ENCODE results near the gene ACTN4.

Gene ACTN4

DNA sequence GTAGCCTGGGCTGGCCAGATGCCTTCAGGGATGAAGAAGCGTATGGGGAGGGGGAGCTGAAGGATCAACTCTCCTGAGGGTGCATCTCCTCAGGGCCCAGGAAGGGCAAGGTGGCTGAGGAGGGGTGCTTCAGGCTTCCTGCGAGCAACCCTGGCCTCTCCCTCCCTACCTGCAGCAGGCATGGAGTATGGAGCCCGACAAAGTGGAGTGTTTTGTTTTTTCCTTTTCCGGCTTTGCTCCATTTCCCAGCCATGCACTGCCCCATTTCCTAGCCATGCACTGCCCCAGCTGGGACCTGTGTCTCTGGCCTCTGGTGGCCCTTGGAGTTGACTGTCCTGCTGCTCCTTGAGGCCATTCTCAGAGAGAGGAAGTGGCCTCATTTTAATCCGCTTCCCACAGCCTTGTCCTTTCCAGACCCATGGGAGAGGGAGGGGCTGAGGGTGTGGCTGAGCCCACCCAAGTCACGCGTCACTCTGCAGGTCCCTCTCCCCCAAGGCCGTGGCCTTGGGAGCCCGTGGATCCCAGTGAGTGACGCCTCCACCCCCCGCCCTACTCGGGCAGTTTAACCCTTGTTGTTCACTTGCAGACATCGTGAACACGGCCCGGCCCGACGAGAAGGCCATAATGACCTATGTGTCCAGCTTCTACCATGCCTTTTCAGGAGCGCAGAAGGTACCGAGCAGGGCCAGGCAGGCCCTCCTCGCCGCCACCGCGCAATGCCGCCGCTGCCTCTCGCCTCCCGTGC, 62.4 kb downstream of the ACTN4 start:
- DNase-seq (ENCODE audit: low spot score) = no peak

DNA sequence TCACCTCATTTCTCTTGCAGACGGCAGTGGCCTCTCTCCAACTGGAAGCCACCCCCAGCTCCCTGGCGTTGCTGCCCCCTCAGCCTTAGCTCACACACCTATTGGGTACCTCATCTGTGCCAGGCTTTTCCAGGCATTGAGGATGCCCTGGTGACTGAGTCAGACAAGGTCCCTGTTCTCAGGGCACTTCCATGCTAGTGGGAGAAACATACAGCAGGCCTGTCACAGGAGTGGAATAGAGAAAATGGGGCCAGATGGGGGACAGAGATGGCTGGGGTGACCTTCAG, 62.9 kb downstream of the ACTN4 start:
- DNase-seq (ENCODE audit: low spot score) = no peak

DNA sequence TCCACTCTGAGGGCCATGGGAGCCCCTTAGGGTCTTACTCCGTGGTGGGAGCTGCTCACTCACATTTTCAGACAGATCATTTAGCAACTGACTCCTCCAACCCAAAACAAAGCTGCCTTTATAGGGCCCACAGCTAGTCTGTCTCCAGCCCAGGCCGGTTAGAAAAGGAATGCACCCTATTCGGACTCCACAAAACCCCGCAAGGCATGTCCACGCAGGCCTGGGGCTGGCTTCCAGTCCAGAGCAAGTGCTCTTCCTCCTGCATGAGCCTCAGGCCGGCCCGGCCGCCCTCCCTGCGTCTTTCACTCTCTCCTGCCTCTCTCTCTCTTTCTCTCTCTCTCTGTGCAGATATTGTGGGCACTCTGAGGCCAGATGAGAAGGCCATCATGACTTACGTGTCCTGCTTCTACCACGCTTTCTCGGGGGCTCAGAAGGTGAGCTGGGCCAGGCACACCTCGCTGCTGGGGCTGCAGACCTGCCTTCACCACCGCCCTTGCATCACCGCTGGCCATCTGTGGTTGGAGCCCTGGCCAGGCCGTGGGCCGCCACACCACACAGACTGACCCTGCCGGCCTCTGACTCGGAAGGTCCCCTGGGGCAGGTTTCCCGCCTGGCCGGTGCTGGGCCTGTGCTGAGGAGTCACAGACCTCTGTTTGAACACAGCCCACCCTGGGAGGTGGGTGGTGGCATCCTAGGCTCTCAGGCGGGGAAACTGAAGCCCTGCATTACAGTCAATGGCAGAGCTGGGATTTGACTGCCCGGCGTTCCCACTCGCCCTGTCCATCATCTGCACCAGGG, 63.7 kb downstream of the ACTN4 start:
- DNase-seq (ENCODE audit: low spot score) = no peak

DNA sequence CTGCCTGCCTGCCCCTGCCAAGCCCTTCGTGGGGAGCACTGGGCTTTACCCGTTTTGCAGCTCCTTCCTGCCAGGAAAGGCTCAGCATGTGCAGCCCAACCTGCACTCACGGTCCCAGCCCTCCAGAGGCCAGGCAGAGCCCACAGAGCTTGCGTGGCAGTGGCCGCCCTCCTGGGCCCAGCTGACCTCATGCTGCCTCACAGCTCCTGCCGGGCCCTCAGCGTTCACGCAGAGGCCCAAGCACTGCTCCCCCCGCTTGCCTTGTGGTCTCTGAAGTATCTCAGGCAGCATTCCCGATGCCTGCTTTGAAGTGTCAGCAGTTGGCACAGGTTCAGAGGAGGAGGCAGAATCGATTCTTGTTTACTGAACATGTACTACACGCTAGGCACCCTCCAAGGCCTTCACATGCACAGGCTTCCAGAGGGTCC, 64.3 kb downstream of the ACTN4 start:
- DNase-seq (ENCODE audit: low spot score) = no peak

DNA sequence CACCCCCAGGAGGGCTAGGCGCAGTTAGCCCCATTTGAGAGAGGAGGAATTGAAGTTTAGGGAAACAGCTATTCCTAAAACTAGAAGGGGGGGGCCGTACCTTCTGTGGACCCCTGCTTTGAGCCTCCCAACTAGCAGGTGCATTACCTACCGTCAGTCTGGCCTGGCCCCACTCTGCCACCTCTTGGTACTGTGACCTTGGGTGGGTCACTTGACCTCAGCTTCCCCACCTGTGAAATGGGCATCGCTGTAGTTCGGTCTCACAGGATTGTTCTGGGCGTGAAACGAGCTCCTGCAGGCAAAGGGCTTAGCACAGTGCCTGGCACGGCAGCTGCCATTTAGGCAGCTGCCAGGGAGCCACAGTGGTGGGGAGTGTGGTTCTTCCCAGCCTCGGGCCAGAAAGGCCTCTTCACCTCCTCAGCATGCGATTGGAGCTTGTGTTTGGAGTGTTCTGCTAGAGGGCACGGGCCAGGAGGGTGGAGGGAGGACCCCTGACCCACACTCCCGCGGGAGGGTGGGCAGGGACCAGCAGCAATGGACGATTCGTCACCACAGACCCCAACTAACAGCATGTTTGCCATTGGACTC, 64.8 kb downstream of the ACTN4 start:
- DNase-seq (ENCODE audit: low spot score) = no peak

DNA sequence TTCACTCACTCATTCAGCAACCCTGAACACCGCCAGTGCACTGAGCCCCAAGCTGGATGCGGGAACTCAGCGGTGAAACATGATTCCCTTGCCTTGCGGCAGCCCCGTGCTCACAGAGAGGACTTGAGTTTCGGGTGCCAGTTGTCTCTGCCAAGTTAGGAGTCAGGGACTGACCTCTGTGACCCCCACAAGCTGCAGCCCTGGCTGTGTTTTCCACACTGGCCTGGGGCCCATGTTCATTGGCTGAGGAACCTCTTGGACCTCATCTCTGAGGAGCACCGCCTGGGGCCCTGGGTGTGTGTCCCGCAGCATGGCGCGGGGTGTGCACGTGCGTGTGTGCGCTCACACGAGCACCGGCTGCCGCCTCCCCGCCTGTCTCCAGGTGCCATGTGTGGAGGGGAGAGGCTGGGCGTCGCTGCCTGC, 65.8 kb downstream of the ACTN4 start:
- DNase-seq (ENCODE audit: low spot score) = no peak

DNA sequence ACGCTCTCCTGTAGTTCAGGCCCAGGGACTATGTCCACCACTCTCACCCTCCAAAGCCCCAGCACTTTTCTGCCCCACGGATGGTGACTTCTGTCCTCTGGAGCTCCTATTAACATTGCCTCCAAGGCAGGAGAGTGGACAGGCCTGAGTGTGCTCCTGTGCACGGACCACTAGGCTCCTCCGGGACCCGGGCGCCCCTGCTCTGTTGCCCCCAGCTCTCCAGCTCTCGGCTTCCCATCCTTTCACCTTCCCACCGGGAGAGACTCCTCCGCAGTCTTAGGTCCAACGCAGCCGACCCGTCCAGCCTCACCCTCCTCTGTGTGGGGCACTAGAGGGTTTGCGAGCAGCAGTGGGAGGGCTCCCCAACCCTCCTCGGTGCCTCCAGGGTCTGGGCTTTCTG, 66.4 kb downstream of the ACTN4 start:
- no peak for DNase-seq (ENCODE audit: low spot score)

DNA sequence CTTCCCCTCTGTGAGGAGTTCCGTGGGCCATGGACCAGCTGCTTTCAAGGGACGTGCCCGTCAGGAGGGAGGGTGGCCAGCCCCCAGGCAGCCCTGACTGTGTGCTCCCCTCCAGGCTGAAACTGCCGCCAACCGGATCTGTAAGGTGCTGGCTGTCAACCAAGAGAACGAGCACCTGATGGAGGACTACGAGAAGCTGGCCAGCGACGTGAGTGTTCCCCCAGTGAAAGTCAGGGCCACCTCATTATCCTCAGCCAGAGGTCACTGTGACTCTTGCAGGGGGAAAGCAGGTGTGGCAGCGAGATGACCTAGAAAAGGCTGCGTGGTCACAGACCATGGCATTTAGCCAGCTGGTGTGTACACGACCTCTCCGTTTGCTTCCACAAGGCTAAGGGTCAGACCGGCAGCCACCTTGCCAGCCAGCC, 66.9 kb downstream of the ACTN4 start:
- DNase-seq (ENCODE audit: low spot score) = no peak

DNA sequence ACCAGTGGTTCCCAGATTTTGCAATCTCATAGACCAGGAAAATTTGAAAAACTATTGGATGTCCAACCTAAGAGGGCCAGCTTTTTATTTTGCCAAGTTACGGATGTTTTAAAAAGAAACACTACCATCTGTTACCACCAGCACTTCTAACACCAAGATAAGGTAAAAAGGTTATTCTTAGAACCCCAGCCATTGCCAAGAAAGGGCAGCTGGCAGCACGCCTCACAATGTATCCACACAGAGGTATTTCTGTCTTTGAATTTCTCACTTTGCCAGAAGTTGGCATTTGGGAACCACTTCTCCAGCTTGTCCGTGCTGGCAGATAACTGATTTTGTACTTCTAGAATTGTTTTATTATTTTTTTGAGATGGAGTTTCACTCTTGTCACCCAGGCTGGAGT, 68.1 kb downstream of the ACTN4 start:
- no peak for DNase-seq (ENCODE audit: low spot score)

DNA sequence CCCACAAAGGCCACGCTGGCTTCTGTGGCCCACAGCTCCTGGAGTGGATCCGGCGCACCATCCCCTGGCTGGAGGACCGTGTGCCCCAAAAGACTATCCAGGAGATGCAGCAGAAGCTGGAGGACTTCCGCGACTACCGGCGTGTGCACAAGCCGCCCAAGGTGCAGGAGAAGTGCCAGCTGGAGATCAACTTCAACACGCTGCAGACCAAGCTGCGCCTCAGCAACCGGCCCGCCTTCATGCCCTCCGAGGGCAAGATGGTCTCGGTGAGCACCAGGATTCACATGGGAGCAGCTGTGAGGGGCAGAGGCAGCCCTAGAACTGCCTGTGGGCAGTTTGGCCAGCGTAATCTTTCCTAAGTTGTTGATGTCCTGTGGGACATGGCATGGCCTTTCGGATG, 69.6 kb downstream of the ACTN4 start:
- DNase-seq (ENCODE audit: low spot score) = no peak

DNA sequence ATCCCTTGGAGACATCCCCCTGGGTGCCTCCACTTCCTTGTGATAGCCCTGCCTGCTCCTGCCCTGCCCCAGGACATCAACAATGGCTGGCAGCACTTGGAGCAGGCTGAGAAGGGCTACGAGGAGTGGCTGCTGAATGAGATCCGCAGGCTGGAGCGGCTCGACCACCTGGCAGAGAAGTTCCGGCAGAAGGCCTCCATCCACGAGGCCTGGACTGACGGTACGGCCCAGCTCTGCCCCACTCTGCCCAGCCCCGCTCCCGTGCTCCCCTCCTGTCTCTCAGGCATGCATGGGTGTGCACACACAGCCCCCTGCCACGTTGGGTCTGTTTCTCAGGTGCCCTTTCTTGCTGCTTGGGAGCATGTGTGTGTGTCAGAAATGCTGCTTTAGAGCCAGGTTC, 70.4 kb downstream of the ACTN4 start:
- no peak for DNase-seq (ENCODE audit: low spot score)

DNA sequence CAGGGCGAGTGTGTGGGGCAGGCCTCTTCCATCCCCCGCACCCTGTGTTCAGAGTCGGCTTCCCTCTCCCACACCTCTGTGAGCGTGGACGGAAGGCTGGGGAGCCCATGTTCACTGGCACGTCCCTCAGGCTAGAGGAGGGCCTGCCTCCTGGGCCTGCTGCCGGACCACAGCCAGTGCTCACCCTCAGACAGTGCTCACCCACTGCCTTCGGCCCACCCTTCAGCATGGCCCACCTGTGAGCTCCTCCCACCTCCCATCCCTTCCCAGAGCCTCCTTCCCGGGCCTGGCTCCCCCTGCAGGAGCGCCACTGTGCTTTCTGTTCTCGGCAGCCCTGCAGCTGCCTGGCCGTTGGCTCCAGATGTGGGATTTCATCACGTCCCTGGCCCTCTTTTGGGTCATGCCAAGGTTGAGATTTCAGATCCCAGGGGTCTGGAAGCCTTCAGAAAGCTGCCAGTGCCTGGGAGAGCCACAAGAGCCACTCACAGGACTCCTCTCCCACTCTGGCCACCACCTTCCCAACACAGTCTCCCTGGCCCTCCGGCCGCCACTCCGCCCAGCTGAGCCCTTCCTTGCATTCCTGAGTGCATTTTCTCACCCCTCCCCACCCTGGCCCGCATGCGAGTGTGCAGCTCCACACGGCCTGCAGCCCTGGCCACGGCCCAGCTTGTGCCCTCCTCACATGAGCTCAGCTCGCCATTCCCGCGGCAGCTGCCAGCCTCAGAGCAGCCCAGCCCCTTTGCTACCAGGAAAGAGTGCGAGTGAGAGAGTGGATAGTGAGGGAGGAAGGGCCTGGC, 71.5 kb downstream of the ACTN4 start:
- DNase-seq (ENCODE audit: low spot score) = no peak

DNA sequence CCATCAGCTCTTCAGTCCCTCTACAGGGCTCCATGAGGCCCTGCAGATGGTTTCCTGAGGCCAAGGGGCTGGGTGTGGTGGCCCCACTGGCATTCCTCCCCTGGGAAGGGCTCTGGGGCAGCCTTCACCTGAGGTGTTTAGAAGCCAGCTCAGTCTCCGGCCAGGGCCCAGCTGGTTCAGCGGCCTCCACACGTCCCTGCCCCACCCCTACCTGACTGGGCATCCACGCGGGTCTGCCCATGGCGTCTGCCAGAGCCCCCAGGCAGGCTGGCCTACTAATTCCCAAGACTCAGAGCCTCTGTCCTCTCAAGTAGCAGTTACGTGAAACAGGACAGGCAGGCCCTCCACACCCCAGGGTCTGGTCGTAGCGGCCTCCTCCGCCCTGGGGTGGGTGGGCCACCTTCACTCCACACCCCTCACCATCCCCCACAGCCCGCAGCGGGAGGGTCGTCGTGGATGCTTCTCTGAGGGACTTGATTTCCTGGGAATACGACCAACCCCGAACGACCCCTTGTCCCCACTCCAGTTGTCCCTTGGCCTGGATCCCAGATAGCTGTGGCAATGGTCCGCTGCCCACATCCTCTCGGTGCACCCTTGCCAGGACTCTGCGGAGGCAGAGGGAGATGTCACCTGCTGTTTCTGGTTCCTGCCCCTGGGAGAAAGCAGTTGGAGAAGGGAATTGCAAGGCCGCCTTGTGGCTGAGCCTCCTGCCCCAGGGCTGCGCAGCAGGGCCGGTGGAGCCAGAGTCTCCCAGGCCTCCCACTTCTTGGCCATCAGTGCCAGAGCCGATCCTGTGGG, 72.5 kb downstream of the ACTN4 start:
- DNase-seq (ENCODE audit: low spot score) = no peak

DNA sequence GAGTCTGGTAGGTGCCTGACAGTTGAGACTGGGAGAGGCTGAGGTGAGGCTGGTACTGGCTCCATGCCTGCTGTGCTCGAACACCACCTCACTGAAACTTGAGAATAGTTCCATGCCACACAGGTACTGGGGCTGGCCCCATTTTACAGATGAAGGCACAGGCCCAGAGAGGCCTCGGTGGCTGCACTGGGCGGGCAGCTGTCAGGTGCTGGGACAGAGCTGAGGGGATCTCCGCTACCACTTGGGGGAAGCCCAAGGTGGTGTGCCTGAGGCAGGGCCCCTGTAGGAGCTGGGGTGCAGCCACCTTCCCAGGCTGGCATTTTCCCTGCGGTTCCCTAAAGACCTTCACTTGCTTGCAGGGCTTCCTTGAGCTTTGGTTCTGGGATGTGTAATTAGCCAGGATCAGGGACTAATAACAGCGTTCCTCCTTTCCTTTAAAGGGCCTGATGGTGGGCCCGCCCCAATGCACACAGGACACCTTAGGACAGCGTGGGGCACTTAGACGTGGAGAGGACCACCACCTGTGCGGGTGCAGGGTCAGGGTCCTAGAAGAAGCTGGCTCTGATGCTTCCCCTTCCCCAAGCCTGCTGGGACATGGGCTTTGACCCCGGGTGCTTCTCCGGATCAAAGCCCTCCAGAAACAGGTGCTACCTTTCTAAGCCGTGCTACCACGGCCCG, 73.2 kb downstream of the ACTN4 start:
- DNase-seq (ENCODE audit: low spot score) = no peak

DNA sequence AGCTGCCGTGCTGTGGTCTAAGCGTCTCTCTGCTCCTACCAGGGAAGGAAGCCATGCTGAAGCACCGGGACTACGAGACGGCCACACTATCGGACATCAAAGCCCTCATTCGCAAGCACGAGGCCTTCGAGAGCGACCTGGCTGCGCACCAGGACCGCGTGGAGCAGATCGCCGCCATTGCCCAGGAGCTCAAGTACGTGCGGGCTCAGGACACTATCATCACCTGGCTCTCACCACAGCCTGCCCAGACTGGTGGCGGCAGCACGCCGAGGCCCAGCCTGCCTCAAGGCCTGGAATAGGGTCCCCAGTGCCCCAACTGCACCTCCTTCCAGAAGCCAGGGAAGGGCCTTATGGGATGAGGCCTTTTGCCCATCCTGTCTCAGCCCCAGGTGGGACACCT, 74.0 kb downstream of the ACTN4 start:
- DNase-seq (ENCODE audit: low spot score) = no peak

DNA sequence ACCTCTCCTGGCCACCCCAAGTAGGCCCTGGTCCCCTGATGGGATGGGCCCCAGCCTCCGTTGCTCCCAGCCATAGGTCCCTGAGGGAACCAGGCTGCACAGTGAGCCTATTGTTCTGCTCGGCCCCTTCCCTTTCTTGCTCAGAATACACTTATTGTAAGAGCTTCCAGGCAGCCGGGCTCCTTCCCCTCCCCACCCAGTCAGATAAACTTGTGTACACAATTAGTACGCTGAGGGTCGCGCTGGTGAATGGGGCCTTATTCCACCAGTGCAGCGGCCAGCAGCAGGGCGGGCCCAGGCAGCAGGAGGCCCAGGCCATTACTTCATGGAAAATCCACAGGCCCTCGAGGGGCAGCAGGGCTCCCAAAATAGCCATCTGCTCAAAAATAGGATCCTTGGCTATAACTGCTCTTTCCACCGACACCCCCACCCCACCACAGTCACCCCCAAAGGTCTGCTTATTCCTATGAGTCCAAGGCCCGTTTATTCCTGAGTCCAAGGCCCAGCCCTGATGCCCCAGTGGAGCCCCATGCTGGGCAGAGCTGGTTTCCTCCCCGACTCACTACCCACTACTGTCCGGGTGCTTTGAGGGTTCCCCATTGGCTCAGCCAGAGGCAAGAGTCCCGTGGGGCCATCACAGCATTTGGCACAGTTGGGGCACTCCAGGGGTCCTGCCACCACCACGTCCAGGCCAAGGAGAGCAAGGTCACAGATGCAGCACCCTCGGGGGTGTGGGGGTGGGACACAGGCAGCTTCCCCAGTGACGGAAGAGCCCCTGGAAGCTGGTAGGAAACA, 74.7 kb downstream of the ACTN4 start:
- no peak for DNase-seq (ENCODE audit: low spot score)

DNA sequence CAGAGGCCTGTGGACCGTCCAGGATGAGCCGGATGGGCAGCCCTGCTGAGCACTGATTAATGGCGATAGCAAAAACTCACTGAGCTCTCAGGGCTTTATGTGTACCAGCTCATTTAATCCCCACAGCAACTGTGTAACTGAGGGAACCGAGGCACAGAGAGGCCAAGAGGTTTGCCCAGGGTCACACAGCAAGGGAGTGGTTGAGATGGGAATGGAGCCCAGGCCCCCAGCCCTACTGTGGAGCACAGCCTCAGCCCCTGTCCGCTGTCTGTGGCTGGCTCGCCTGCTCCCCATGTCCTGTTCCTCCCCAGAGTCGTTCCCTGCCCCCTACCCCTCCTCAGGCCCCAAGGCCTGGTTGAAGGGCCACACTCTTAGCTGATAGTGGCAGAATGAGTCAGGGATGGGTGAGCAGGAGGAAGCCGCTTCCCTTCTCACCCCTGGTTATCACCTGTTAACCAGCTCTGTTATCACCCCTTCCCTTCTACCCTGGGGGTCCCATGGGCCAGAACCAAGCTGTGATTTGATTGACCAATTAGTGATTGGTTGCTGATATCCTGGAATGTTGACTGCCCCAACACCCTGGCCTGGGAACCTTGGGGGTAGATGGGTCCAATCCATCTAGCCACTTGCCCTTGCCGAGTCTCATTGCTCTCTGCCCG, 75.6 kb downstream of the ACTN4 start:
- DNase-seq (ENCODE audit: low spot score) = no peak

DNA sequence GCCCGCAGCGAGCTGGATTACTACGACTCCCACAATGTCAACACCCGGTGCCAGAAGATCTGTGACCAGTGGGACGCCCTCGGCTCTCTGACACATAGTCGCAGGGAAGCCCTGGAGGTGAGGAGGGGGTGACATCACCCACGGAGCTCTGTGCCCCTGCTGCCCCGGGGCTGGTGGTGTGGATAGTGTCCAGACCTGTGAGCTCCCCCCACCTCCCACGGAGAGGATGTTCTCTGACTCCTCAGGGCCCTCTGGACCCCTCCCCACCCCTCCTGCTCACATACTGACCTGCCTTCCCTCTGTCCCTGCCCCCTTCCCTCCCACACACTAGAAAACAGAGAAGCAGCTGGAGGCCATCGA, 76.1 kb downstream of the ACTN4 start:
- no peak for DNase-seq (ENCODE audit: low spot score)

DNA sequence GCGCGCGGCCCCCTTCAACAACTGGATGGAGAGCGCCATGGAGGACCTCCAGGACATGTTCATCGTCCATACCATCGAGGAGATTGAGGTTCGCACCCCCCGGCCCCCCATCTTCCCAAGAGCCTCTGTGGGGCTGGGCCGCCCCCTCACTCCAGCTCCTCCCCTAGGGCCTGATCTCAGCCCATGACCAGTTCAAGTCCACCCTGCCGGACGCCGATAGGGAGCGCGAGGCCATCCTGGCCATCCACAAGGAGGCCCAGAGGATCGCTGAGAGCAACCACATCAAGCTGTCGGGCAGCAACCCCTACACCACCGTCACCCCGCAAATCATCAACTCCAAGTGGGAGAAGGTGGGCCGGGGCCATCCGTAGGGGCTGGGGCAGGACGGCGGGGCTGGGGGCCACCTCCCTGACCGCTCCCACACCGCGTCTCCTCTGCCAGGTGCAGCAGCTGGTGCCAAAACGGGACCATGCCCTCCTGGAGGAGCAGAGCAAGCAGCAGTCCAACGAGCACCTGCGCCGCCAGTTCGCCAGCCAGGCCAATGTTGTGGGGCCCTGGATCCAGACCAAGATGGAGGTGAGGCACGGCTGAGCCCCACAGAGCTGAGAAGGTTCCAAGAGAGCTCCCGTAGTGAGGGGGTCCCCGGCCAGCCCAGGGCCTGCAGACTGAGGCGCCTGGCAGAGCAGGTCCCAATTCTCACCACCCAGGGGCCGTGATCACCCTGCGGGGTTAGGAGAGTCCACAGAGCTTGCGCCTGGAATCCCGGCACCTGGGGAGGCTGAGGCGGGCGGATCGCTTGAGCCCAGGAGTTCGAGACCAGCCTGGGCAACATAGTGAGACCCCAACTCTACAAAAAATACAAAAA, 76.8 kb downstream of the ACTN4 start:
- DNase-seq (ENCODE audit: low spot score) = no peak
